ENCODE results near the gene BCAS3. TPM values are rescaled to one million over a fixed set of nuclear protein-coding genes. Genes with fewer than 3 reads are reported as not detected.

Gene BCAS3
- total RNA-seq, 1 donor from 2014 or later, result 50.8 TPM

DNA sequence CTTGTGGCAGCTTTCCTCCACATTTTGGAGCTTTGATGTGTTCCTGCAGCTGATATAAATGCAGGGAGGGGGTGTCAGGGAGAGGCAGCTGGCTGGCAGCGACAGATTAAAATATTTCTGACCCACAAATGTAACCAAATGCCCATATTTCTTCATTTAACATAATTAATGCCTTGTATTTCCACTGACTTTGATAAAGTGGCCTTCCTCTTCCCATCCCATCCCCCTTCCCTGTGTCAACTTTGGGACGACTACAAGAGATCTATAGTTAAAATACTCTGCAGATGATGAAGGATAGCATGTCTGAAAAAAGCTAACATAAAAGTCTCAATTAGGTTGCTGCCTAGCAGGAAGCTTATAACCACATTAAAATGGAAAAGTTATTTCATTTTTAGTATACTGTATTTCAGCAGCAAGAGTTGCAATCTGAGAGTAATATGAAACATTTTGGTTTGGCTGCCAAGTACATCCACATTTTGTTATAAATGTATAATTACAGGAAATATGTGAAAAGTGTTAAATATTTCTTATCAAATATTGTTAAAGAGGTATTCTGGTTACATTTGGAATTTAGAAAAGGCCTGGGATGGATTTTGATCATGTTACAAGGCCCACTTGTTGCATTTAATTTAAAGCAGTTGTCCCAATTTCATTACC, 483.3 kb downstream of the BCAS3 start:
- DNase-seq, result no peak

DNA sequence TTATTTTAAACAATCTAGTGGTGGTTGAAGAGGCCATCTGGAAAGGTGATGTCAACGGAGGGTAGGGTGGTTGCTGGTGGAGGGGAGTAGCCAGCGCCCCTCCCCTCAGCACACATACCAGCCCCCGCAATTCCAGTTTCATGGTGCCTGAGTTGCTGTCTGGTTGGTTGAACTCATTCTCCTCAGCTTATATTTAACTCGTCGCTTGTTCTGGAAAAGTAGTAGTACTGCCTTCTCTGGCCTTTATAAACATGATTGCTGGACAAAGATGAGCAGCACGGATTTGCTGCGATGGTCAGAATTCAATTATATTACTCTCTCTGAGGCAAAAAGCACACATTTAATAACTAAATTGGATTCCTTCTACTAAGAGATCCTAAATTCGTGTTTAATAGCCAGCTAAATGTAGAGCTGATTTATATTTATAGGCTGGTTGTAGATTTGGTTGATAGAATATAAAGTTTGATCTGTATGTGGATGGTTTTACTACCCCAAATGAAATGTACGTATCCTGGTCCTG, 484.0 kb downstream of the BCAS3 start:
- no peak for DNase-seq

DNA sequence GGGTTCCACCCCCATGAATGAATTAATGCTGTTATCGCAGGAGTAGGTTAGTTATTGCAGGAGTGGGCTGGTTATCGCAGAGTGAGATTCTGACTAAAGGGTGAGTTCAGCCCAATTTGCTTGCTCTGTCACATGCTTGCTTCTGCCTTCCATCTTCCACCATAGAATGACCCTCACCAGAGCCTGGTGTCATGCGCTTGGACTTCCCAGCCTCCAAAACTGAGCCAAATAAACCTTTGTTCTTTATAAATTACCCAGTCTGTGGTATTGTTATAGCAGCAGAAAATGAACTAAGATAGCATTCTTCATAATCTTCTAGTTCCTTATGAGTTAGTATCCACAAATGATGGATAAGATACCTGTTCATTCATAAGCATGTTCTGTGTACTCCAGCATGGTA, 486.9 kb downstream of the BCAS3 start:
- no peak for DNase-seq

DNA sequence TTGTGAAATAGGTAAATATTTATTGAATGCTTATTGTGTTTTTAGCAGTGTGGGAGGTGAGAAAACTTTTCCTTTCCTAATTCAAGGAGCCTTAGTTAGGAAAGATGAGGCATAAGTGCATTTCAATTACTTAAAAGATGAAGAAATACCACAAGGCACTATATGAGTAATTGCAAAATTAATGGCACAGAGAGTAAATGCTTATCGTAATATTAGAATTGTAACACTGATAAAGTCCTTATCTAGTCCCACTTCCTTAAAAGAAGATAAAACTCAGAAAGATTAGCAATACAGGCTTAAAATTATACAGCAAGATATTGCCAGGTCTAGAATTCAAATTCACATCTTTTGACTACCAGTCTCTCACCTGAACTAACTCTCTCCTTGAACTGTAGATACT, 489.4 kb downstream of the BCAS3 start:
- no peak for DNase-seq

DNA sequence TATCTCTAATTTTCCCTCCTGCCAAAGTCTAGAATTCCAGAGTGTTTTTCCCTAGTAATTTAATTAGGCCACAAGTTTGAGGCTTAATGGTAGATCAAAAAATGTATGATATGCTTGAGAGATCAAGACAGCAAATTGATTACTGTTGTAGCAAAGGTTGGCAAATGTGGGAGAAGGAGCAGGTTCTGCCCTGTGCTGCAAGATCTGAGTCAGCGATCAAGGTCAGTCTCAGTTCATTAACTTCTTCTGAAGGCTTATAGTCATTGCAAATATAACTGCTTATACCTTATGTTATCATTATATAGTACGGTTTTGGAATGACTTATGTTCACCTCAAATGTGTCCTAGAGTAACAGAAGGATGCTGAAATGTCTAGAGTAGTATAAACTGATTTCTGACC, 490.9 kb downstream of the BCAS3 start:
- no peak for DNase-seq

DNA sequence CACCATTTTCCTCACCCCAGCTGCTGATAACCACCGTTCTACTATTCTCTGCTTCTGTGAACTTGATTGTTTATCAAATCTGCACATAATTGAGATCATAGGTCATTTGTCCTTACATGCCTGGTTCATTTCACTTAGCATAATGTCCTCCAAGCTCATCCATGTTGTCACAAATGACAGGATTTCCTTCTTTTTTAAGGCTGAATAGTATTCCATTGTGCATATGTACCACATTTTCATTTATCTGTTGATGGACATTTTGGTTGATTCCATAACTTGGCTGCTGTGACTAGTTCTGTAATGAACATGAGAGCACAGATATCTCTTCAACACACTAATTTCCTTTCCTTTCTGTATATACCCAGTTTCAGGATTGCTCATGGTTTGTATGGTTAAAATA, 496.7 kb downstream of the BCAS3 start:
- DNase-seq, result no peak

DNA sequence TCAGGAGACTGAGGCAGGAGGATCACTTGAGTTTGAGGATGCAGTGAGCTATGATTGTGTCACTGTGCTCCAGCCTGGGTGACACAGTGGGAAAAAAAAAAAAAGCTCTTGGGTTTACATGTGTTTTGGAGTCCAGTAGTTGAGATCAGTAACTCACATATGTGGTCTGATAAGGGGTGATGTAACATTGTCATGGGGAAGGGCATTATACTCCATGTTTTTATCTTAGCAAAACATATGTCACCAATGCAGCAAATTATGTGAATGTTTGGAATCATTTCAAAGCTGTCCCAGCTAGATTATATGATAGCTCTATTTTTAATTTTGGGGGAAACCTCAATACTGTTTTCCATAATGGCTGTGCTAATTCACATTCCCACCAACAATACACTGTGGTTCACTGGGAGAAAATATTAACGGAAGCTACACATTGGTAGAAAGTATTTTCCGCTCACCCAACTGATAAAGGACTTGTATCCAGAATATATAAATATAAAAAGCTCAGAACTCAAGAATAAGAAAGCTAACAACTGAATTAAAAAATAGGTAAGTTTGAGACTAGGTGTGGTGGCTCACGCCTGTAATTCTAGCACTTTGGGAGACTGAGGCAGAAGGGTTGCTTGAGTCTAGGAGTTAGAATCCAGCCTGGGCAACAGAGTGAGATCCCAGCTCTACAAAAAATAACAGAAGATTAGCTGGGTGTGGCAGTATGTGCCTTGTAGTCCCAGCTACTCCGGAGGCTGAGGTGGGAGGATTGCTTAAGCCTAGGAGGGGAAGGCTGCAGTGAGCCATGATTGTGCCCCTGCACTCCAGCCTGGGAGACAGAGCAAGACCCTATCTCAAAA, 497.9 kb downstream of the BCAS3 start:
- DNase-seq, result no peak

DNA sequence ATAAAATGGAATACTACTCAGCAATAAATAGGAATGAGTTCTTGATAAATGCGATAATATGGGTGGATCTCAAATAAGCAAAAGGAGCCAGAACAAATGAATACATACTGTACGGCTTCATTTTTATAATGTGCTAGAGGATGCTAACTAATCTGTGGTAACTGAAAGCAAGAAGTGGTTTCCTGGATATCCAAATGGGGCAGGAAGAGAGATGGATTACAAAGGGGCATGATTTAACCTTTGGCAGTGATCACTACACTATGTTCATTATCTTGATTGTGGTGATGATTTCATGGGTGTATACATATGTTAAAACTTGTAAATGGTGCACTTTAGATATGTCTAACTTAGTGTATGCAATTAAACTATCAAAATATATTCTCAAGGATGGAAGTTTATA, 499.7 kb downstream of the BCAS3 start:
- no peak for DNase-seq

DNA sequence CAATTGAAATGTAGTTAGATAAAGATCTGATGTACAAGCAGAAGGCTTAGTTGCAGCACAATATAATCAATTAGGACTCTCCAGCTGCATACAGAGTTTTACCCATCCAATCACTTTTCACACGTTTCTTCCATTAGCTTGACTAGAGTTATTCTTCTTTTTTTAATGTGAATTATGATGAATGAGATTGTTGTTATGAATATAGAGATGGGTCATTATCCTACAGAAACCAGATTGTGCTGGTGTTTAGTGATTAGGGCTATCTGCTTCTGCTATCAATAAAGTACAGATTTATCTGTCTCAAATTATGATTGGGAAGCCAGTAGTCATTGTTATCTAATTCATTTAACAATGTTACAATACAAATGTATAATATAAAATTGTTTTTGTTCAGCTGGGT, 500.6 kb downstream of the BCAS3 start:
- no peak for DNase-seq

DNA sequence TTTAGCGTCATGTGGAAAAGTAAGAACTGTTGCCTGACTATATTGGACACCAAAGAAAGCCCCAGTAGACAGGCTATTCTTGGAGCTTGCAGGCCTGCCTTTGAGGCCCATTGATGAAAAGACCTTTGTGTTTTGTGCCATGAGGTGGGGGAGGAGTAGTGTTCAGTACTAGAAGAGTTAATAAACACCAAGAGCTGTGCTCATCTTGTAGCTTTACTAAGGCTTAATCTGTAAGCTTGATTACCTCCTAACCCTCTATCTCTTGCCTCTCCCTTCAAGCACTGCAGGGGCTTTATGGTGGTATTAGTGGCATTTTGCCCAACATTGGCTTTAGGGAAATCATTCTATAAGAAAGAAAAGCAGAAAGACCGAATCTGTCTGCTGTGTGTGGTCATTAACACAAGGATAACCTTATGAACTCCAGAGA, 501.7 kb downstream of the BCAS3 start:
- DNase-seq, result no peak

DNA sequence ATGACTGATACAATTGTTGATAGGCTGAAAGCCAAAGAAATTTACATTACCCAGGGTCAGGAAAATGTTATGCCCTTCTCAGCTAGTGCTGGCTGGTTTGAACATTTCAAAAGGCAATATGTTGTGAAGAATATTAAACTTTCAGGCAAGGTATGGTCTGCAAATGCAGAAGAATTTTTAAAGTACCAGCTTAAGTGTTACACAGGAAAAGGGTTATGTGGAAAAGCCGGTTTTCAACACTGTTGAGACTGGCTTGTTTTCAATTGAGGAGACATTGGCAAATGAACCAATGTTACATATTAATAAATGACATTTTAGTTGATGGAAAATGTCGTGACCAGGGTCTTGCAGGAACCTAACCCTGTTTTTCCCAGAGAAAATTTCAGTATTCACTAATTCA, 506.1 kb downstream of the BCAS3 start:
- no peak for DNase-seq

DNA sequence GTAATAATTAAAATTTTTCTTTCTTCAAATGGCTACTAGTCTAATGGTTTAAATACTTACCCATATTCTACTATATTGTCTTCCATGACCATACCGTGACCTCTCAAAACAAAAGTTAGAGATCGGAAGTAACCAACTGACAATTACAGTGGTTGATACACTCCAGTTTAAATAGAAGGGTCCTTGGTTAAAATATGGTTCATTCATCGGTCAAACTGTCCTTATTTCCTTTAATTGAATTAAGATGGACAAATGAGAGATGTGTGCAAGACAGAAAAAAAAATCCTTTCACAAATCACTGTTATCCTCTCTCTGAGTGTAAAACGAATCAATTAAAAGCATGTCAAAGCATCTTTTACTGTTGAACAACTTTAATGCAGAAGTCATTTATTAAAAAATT, 507.7 kb downstream of the BCAS3 start:
- no peak for DNase-seq

DNA sequence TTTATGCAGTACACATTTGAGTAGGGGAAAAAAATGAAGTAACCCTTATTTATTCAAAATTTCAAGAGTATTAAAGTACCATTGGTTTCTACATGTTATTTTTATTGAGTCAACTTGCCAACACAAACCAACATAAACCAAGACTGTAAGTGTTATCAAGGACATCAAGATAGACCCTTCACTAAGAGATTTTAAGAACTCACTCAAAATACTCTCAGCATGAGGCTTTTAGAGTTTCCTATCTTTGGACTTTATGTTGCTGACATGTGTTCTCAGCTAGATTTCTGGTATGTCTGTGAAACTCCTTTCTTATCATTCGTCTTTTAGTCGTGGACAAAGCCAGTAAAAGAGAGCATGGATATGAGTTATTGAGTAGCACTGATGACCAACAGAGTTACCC, 509.4 kb downstream of the BCAS3 start:
- DNase-seq, result no peak

DNA sequence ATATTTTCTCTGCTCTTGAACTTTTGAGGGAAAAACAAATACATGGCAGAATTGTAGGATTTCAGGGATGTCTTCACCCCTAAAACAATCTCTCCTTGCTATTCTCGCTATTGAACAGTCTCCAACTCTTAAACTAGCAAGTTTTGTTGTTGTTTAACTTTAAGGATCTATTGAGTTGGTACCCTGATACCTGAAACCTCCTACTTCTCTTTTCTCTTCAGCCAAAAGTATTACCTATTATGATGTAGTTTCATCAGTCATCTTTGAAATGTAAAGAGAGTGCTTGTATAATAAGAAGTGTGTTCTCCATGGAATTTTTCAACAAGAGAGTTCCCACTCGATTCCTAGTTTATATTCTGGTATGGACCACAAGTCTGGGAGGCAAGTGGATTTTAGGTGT, 510.4 kb downstream of the BCAS3 start:
- no peak for DNase-seq

DNA sequence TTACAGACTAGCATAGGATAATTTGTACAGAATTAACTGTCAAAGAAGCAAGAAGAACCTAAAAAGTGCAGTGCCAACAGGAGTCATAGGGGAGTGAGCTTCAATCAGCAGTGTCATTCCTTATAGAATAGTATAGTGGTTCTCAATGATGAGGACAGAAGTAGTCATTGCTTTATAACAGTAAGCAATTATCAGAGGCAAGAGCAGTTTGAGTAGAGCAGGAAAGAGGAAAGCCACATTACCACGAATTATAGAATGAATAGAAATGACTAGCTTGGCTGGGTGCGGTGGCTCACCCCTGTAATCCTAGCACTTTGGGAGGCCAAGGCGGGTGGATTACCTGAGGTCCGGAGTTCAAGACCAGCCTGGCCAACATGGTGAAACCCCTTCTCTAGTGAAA, 512.3 kb downstream of the BCAS3 start:
- no peak for DNase-seq

DNA sequence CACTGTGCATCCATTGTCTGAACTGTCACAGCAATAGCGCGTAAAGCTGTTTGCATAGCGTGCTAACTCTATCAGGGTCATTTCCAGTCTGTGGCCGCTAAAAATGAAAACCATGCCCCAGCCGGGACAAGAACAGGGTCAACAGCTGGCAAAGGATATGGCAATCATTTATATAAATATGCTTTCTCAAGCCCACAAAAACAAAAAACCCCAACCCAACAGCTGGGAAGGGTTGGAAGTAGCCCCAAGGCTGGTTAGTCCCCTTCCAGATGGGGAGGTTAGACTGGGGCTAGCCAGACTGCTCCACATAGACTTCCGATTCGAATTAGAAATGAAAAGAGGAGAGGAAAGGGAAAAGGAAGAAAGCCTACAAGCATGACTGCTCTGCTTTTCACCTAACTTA, 518.7 kb downstream of the BCAS3 start:
- DNase-seq, result no peak

DNA sequence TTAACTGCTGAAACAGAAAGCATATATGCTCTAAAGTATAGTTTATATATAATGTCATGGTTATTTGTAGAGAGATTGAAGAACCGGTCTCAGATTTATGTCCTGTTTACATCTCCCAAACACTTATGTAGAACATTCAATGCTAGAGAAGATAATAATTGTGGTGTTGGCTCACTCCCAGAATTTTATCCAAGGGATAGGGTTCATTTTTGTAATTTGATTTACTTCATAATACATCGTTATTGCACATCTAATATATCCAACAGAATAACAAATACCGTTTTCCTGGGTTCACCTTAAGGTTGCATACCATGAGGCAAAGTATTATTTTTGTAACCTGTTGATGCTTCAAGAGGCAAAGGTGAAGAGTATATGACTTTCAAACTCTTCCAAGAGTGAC, 519.1 kb downstream of the BCAS3 start:
- DNase-seq, result no peak

DNA sequence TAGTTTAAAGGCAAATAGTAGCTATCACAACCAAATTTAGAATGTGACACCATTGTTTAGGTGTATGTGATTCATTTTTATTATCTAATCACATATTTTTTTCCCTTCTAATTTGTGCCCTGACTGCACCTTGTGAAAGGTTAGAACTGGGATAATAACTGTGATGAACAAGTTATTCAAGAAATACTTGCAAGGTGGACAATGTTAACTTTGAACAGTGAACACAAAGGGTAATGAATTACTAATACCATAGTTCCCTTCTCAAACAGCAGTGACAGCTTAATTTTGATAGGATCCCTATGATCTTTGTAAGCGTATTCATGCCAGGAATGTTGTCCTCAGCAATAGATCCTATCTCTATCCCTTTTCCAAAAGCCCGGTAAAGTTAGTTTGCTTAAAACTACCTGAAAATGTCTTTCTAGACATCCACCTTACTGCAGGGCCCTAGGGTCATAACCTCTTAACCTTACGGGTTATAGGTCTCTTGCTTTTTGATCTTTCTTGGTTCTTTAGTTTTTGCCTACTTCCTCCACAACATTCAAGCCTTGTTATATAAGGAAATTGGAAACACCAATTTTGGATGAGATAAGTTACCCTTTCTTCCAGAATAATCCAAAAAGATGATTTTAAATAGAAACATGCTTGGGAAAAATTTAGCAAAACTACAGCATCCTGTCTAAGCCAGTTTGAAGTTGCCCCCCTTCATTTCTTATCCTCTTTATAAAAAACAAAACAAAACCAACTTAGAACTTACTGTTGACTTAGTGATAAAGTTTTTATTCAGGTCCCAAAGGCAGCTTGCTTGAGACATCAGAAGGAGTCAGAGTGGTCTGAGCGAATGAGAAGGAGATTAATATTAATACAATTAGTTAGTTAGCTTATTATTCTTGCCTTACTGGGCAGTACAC, 522.0 kb downstream of the BCAS3 start:
- no peak for DNase-seq

DNA sequence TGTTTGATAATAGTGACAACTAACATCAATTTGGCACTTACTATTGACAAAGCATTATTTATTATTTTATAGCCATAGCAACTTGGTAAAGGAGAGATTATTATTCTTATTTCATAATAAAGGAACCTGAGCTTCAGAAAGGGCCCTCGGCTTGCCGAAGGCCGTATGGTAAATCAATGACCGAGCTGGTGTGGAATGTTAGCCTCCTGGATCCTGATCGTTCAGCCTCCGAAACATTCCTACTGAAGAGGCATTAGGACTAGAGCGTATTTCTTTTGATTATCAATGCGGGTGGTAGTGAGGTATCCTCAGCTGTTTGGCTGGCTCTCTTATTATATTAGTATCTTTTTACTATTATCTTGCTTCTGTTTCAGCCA, 522.7 kb downstream of the BCAS3 start:
- no peak for DNase-seq

DNA sequence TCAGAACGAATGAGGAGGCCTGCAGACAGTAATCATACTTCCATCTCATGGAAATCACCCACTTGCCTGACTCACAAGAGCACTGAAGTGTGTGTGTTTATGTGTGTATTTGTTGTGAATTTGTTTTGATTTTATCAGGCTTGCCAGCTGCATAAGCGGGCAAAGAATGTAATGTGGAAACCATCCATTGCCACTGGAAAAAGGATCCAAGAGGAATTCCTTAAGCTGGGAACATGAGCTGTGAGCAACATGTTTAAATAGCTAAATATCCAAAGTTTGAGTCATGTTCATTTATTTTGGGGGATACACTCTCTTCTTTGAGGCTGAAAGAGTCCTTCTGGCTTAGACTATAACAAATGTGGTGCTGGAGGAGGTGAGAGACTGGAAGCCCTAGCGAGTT, 523.6 kb downstream of the BCAS3 start:
- no peak for DNase-seq

DNA sequence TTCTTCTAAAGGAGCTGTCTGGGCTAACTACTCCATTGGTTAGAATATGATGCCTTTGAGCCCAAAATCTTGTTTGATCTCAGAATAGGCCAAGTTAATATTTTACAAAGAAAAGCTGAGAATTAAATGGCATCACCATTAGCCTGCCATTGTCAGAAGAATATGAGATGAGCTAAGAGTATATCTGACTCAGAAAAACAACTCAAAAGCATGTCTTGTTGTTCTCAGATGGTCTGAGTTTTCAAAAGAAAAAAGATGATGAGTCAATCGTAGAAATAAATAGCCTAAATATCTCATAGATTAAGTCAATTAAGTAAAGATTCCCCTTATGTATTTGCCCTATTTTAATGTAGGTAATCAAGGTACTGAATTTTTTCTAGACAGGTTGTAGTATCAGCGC, 524.9 kb downstream of the BCAS3 start:
- no peak for DNase-seq

DNA sequence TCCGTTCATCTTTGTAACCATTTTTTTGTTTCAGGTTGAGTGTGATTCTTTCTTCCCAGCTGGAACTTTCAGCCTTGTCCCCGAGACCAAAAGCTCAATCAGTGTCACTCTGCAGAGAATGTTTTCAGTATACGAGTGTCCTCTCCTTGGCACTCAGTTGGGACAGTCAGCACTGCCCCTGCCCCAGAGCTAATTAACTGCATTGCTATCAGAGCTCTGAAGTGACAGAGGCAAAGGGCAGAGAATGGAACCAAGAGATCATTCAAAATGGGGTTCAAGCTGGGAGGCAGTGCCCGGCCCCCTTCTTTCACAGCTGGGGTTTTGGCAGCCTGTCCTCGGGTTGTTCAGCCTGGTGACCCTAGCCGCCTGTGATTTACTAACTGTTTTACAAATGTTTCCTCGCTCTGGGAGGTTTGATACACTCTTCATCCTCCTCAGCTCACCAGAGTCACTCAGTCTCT, 526.0 kb downstream of the BCAS3 start:
- DNase-seq, result no peak

DNA sequence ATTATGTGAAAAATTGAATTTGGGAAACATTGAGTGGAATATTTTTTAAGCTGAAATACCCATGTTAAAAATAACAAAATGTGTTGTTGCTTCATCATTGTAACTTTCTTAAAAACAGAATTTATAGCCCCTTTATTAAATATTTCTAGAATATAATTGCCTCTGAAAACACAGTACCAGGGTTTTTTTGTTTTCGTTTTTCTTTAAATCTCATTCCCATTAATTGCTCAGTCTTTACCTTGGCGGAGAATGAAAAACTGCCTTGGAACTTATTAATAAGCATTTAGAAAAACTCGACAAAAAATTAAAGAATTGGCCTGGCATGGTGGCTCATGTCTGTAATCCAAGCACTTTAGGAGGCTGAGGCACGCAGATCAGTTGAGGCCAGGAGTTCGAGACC, 526.8 kb downstream of the BCAS3 start:
- no peak for DNase-seq
